ENCODE measurements around the gene NLK.
"Not testable (repeated sequence)": the region's sequence is repeated elsewhere in the genome, so short reads cannot be mapped to it uniquely, and the experiment has no call there.

Gene NLK

DNA sequence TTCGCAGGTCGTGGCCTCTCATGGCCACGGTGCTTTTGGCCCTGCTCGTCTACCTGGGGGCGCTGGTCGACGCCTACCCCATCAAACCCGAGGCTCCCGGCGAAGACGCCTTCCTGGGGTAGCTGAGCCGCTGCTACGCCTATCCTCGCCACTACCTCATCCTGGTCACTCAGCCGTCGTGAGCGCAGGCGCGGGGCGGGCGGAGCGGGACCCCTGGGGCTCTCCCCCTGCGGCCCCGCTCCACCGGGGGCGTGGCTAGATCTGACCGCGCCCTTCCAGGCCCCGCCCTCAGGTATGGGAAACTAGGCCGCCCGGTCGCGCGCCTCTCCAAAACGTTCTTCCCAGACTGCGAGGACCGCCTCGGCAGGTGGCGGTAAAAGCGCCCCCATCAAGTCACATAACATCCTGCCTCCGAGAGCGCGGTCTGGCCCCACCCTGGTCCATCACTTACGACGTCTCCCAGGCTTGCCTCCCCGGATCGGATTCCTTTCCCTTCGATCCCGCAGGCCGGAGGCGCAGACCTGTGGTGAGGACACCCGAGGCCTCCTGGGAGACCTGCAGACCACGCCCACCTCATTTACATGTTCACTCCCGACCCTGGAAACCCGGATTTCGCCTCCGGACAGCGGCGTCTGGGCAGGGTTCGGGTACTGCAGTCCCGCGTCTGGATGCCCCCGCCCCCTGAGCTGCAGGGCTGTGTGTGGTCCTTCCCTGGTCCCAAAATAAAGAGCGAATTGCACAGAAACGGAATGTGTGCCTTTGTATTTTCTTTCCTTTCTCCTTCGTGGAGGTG, 185.0 kb downstream of the NLK start:
- no peak for DNase-seq (ENCODE audit: low read depth)
- H3K4me3 ChIP-seq (ENCODE audit: low read length): peak overlapping the region; percentile 35
- TF ChIP-seq, protein P1, sequence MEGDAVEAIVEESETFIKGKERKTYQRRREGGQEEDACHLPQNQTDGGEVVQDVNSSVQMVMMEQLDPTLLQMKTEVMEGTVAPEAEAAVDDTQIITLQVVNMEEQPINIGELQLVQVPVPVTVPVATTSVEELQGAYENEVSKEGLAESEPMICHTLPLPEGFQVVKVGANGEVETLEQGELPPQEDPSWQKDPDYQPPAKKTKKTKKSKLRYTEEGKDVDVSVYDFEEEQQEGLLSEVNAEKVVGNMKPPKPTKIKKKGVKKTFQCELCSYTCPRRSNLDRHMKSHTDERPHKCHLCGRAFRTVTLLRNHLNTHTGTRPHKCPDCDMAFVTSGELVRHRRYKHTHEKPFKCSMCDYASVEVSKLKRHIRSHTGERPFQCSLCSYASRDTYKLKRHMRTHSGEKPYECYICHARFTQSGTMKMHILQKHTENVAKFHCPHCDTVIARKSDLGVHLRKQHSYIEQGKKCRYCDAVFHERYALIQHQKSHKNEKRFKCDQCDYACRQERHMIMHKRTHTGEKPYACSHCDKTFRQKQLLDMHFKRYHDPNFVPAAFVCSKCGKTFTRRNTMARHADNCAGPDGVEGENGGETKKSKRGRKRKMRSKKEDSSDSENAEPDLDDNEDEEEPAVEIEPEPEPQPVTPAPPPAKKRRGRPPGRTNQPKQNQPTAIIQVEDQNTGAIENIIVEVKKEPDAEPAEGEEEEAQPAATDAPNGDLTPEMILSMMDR (conservative IDR thresholded peaks at IDR 0.05; ENCODE audit: low read length): no peak

DNA sequence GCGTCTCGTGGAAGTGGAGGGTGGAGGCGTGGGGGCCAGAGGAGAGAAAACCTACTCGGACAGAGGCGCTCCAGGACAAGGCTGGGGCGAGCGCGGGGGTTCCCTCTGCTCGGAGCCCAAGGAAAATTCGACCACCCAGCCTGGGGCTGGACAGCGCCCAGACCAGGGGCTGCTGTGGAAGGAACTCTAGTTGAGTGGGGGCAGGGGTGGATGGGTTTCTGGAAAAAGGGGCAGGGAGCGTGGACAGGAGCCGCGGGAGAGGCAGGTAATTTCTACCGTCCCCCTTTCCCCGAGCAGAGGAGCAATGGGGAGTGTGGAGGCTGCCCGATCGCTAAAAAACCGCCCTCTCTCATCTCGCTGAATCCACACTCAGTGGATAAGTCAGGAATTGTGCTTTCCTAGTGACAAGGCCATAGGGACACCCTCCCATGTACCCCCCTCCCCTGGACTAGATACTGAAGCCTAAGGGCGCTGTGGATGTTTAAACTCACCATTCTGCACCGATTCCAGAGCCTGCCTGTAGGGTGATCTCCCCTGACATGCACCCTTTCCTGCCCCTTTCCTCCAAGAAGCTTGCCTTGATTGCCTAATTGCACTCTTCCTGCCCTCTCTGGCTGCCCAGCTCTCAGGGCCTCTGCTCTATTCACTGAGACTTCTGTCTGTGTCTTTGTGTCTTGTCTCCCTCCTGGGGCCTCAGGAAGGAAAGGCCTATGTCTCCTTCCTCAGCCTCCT, 185.8 kb downstream of the NLK start:
- peak overlapping the region; percentile 35 for H3K4me3 ChIP-seq (ENCODE audit: low read length)
- no peak for DNase-seq (ENCODE audit: low read depth)
- TF ChIP-seq, protein P1 (conservative IDR thresholded peaks at IDR 0.05; ENCODE audit: low read length): peak; percentile 24

DNA sequence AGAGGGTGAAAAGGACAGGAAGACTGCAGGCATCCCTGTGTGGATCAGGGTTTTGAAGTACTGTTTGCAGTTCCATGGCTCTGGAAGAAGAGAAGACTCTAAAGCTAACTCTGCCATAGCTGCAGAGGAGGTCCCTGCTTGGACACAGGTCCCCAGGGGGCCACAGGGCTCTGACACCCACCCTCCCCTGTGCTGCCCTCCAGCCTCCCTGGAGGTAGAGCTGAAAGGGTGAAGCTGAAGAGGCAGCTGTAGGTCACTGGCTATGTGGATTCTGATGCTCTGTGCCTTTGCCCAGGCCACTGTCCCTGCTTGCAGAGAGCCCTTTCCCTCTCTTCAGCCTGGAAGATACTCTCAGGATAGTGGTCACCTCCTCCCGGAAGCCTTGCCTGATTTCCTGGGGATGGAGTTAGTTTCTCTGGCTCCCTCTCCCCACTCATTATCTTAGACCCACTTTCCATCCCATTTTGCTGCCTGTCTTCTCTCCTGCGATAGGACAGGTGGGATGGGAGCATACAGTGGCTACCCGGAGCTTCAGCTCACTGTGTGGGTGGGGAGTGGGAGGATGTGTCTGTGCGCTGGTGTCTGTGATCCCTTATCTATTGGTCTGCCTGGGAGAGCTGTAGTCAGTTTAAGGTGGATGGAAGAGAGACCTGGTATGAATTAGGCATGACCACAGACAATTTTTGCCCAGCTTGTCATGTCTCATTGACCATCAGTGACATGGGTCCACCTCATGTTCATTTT, 186.7 kb downstream of the NLK start:
- TF ChIP-seq, protein P1 (conservative IDR thresholded peaks at IDR 0.05; ENCODE audit: low read length): no peak
- no peak for DNase-seq (ENCODE audit: low read depth)
- H3K4me3 ChIP-seq (ENCODE audit: low read length): no peak overlapping the region

DNA sequence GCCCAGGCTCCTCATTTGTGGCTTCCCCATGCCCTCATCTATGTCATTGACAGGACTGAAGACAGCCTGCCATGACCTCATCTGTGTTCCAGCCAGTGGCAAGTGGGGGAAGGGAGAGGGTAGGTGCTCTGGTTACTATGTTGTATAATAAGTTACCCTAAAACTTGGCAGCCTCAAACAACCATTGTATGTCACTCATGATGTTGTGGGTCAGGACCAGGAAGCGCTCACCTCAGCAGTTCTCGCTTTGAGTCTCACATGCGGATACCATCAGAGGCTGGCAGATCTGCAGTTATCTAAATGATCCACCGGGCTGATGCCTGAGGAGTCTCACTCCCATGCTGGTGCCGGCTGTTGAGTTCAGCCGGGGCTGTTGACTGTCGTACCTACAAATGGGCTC, 187.5 kb downstream of the NLK start:
- DNase-seq (ENCODE audit: low read depth): no peak
- H3K4me3 ChIP-seq (ENCODE audit: low read length): no peak overlapping the region
- TF ChIP-seq, protein P1 (conservative IDR thresholded peaks at IDR 0.05; ENCODE audit: low read length): no peak

DNA sequence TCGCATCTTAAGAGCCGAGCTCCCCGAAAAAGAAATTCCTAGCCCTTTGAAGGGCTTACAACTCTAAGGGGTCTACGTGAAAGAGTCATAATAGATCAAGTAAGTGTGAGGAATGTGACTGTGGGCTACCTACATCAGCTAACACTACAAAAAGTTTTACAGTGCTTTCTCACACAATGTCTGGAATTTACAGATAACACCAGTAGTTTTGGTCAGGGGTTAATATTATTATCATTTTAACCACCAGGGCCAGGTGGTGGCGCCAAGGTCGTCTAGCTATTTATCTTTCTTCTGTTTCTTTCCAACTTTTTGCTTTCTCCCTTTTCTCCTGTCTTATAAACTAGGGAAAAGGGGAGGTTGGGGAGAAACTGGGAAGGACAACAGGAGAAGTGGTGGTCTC, 188.1 kb downstream of the NLK start:
- H3K4me3 ChIP-seq (ENCODE audit: low read length); DNase-seq (ENCODE audit: low read depth): not testable (repeated sequence)

DNA sequence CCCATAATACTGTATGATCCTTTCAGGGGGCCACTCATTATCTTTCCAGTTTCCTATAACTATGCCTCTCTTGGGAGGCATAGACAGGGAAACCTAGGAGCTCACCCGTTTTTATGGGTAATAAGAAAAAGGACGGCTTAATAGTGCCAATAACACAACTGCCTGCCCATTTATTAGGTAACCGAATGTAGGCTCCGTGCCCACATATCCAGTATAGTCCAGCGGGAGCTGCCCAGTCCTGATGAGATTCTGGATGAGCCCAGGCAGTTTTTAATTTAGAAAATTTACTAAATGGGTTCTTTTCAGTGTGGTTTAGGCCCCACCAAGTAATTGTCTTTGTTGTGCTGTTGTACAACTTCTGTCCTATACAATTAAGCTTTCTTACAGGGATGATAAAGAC, 189.1 kb downstream of the NLK start:
- DNase-seq (ENCODE audit: low read depth); H3K4me3 ChIP-seq (ENCODE audit: low read length): not testable (repeated sequence)

DNA sequence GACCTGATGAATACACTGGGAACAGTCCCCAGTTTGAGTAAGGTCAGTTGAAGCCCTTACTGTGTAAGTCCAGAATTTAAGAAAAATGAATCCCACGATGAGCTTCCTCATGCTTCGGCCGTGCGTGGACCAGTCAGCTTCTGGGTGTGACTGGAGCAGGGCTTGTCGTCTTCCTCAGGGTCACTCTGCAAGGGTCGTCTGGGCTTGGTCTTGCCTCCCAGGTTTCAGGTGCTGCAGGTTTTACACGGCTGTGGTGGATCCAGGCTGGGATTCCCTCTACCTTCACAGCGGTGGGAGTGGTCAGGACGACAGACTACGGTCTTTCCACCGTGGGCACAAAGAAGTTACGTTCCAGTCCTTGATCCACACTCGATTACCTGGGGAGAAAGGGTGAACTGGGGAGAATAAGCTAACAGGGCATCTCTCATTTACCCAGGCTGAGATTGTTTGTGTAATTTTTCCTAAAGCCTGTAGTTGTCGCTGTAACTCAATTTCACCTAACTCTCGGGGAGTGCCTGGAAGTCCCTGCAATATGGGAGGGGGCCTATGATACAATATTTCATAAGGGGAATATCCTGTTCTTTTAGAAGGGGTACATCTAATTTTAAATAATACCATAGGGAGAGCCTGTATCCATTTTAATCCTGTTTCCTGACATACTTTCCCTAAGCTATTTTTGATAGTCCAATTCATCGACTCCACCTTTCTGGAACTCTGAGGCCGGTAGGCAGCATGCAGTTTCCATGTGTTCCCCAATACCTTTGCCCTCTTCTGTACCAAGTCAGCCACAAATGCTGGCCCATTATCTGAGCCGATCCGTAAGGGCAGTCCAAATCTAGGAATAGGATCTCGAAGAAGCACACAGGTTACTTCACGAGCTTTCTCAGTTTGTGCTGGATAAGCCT, 190.7 kb downstream of the NLK start:
- TF ChIP-seq, protein P1 (conservative IDR thresholded peaks at IDR 0.05; ENCODE audit: low read length): peak; percentile 51
- DNase-seq (ENCODE audit: low read depth): peak; percentile 10
- H3K4me3 ChIP-seq (ENCODE audit: low read length): not testable (repeated sequence)

DNA sequence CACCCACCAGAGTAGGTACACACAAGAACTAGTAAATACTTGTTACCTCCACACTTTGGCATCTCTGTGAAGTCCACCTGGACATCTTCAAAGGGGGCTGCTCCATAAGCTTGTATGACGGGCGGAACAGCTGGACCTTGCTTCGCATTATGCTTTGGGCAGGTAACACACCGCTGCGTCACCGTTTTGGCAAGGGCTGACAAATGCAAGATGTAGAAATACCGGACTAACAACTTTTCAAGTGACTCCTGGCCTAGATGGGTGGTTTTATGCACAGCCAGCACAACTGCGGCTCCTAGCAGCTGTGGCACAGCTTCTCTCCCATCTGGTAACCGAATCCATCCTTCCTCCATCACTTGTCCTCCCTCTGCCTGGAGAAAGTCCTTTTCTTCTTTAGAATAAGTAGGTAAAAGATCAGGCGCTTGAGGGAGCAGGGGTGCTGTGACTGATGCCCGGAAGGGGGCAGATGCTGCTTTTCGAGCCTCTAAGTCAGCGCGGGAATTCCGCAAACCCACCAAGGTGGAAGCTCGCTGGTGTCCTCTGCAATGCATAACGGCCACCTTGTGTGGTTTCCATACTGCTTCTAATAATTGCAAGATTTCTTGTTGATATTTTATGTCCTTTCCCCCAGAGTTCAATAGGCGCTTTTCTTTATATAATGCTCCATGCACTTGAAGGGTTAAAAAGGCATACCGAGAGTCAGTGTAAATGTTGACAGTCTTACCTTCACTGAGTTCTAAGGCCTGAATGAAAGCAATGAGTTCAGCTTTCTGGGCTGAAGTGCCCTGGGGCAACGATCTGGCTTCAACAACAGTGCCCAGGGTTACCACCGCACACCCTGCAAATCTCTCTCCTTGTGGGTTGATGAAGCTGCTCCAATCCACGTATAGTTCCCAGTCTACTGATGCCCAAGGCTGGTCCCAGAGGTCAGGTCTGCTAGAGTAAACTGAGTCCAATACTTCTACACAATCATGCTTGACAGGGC, 191.7 kb downstream of the NLK start:
- not testable (repeated sequence) for DNase-seq (ENCODE audit: low read depth); H3K4me3 ChIP-seq (ENCODE audit: low read length)

DNA sequence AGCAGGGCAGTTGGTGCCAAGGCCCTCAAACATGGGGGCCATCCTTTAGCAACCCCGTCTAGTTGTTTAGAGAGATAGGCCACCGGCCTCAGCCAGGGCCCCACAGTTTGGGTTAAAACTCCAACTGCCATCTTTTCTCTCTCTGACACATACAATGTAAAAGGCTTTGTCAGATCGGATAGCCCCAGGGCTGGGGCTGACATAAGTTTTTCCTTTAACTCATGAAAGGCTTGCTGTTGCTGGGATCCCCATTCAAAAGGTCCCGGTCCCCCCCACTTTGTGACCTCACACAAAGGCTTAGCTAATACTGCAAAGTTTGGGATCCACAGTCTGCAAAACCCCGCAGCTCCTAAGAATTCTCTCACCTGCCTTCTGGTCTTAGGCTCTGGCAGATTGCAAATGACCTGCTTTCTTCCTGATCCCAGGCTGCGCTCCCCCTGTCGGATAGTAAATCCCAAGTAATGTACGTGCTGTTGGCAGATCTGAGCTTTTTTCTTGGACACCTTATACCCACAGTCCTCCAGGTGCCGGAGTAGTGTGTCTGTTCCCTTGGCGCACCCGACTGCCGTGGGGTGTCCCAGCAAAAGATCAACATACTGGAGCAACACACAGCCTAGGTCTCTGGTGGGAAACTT, 192.7 kb downstream of the NLK start:
- H3K4me3 ChIP-seq (ENCODE audit: low read length): not testable (repeated sequence)

DNA sequence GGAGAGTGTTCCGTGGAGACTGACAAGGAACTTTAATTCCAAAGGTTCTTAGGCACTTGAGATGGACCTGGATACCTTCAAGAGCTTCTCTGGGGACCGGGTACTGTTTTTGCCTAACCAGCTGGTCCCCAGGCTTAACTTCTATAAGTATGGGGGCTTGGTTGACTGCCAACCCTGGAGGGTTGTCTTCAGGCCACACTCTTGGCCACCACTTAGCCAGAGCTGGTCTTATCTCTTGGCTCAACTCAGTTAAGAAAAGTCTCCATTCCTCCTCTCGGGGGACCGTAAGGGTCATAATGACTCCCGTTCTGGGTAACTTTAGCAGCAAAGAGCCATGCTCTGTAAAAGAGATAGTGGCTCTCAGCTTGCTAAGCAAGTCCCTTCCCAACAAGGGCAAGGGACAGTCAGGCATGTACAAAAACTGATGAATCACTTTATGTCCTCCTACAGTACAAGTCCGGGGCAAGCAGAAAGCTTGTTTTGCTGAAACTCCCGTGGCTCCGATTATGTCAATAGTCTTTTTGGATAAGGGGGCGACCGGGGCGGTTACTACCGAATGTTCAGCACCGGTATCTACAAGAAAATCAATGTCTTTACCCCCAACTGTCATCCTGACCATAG, 193.7 kb downstream of the NLK start:
- DNase-seq (ENCODE audit: low read depth); H3K4me3 ChIP-seq (ENCODE audit: low read length): not testable (repeated sequence)

More for the DNA sequence above, 192.7 kb downstream of the NLK start:
- not testable (repeated sequence) for DNase-seq (ENCODE audit: low read depth)
